Activated gamma-delta T cell treated with anti-CD3 and anti-CD28 coated beads, Interleukin-2, amount 50 U/mL, for 16 hours (primary cell): ENCODE results near the gene BEX2.
"Not testable (repeated sequence)": the region's sequence is repeated elsewhere in the genome, so short reads cannot be mapped to it uniquely, and the experiment has no call there.

Experiments
- DNase-seq: peaks from one replicate; pipeline ENCODE4 v3.0.0-alpha.2; 2020; ENCODE audit warnings: low read depth

BEX2 gene

DNA sequence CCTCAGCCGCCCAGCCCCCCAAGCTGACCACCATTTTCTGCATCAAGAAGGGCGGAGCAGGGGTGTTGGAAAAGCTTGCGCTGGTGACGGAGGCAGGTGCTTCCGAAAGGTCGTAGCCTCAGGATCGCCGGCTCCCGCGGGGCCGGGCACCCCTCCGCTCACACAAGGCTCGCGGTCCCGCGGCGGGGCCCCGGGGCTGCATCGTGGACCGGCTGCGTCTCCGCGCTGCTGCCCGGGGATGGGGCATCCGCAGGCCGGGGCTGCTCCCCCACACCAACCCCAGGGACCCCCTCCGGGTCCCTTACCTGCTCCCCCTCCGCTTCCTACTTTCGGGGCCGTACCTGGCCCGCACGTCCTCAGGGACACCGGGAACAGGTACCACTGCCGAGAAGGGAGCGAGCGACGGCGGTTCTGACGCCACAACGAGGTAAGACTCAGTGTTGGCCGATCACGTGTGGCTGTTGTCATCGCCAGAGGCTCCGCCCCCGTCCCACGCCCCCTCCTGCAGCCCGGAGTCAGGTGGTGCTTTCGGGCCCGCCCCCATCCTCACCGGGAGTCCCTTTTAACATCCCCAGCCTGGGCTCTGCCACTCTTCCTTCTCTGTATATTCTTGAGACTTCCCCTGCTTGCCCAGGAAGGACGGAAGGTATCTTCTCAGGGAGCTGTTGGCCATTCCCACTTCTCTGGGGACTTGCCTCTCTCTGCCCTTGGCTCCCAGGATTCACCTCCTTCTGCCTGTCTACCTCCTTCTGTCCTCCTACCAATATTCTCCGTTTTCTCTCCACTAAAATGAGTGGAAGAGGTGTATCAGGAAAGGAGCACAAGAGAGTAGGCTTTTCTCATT is at the start of gene BEX2:
BEX2 (minus strand) TSS at position 436 of the 844 bp plus-strand sequence. CDS start 1,014 bp downstream, outside the sequence.
- peak; percentile 64 for DNase-seq

GRCh38 chrX:103360092-103360491 is 49.3 kb upstream of the BEX2 start:
- no peak for DNase-seq

DNA sequence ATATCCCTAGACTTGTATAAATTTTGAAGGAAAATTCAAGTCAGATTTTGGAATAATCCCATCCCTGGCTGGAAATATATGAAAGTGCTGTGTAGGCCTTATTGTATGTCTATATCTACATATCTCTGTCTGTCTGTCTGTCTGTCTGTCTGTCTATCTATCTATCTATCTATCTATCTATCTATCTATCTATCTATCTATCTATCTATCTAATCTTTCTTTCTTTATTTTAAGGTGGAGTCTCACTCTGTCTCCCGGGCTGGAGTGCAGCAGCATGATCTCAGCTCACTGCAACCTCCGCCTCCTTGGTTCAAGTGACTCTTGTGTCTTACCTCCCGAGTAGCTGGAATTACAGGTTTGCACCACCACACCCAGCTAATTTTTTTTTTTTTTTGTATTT is 48.8 kb upstream of the BEX2 start:
- not testable (repeated sequence) for DNase-seq

- no peak for DNase-seq
Observed at GRCh38 chrX:103357871-103358270, 47.1 kb upstream of the BEX2 start.

DNA sequence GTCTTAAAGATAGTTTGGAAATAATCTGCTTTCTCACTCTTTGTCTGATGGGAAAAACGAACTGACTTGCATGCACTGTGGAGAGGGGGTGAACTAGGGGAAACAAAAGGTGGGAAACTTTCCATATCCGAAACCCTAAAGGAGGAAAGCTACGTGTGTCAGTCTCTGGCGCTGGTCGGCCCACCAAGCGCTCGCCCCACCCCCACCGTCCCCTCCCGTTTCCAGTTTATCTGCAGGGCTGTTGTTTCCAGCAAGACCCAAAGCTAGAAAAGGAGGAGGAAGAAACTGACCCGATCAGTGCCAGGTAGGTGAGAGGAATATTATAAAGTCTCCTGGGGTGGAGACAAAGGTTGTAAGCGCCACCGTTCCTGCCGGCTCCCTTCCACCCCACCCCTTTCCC is 46.1 kb upstream of the BEX2 start:
- DNase-seq: no peak

DNA sequence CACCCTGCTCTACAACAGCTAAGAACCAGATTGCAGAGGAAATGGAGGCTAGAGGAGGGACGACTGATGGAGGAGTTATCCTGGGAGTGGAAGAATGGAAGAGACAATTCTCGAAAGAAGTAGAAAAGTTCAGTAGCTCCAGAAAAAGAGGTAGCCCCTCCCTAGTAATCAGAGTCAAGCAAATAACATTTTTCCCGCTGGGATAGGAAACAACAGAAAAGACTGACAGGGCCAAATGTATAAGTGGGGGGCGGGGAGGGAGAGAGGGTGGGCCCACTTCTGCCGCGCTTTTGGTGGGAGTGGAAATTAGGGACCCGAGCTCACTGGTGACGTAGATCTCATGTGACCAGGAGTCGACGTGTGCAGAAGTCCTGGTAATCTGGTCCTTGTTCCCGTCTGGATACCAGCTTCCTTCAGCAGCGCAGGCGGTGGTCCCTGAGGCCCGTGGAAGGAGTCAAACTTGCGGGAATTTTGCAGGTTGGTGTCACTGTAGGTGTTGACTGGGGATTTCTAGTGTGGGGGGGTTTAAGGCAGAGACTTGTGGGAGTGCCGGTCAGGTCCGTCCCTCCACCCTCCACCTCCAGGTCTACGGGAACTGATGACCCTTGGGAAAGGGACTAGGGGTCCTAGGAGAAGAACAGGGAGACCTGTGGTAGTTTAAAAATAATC is 45.5 kb upstream of the BEX2 start, which contains the start of gene TCEAL9:
TCEAL9 (plus strand) TSS at position 377 of the 669 bp plus-strand sequence. CDS start 1,179 bp downstream, outside the sequence.
- no peak for DNase-seq

GRCh38 chrX:103347682-103348397 is 37.0 kb upstream of the BEX2 start:
- DNase-seq: no peak

GRCh38 chrX:103344606-103345005 is 33.8 kb upstream of the BEX2 start:
- no peak for DNase-seq

DNA sequence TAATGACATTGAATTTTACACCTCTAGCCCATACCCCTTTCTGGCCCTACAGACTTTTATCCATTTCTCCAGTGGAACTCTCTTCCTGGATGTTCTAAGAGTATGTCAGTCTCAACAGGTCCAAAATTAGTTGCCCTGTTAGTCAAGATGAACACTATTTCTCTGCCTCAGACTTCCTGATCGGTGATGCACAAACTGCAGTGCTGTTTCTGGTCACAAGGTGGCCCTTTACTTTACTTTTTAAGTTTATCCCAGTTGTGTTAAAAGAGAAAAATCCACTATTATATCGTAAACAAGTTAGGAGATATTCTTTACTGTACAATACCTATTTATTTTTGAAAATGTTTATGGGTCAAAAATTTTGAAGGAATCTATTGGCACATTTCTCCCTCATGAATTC is 32.3 kb upstream of the BEX2 start:
- DNase-seq: no peak

GRCh38 chrX:103338663-103339062 is 27.9 kb upstream of the BEX2 start:
- DNase-seq: no peak

DNA sequence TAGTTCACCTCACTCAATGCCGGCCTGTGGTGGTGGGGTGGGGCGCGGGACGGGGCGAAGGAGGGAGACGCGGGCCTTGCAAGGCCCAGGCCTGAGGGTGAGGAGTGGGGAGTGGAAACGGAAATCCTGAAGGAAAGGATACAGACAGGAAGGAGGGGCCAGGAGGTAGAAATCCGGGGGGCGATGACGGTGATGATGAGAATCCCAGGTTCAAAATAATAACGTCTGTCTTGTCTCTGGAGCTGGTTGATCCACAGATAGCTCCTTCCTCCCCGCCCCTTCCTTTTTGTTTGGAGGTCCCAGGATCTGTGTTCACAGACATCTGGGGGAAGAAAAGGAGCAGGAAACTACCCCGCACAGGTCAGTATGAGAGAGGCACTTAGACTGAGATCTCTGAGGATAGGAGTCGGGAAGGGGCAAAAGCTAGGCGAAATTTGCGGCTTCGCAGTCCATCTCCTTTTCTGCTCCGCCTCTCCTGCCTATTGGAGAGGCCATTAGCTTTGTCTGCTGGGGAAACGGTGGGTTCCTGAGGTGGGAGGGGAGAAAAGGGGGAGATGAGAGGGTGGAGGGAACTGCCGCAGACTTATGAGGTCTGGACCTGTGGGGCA is 20.0 kb upstream of the BEX2 start:
- DNase-seq: no peak

GRCh38 chrX:103329991-103330390 is 19.2 kb upstream of the BEX2 start, which contains the start of gene TCEAL7:
TSS of gene TCEAL7 (plus strand) at chrX:103330239. CDS start at chrX:103331404, 1,165 bp downstream.
- no peak for DNase-seq

DNA sequence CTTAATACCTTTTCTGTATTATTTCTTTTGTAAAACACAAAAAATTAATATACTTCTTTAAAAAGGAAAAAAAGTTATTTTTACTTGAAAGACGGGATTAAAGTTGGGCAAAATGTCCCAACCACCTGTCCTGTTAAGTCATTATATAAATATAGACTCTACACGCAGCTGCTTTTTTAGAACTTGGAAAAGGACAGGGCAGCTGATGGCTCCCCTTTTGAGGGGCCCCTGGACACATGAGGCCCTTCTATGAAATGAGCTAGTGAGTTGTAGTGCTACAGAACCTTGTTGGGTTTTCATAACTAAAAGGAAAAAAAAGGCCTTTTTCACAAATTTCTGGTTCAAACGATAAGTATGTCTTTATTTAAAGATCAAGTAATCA is 600 bp upstream of the BEX2 start:
- no peak for DNase-seq

DNA sequence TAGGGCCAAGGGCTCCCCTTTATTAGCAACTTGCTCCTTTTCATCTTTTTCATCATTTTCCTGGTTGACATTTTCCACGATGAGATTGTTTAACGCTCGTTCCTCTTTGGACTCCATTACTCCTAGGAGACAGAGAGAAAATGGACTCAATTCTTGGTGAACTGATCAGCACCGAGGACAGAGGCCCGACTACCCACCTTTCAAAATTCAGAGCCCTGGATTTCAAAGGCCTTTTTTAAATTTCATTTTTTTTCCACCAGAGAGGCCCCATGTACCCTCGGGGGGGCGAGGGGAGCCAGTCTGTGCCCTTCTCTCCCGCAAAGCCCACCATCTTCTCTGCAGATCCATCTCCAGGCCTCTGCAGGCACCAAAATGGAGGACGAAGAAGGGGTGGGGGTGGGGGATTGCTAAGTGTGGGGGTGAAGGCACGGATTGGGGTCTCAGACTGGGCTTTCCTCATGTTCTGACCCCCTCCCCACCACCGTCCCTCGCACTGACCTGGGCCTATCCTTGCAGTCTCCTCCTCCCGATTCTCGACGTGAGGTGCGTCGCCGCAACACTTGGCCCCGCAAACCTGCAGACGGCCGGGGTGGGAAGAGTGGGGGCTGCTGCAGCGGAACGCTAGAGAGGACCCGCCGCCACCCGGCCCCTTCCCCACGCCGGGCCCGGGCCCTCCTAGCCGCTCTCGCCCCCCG is 783 bp downstream of the BEX2 start:
- no peak for DNase-seq

GRCh38 chrX:103305666-103306065 is 5.1 kb downstream of the BEX2 start:
- not testable (repeated sequence) for DNase-seq

GRCh38 chrX:103304705-103305104 is 6.1 kb downstream of the BEX2 start:
- no peak for DNase-seq

- no peak for DNase-seq
Observed at GRCh38 chrX:103293118-103293517, 17.7 kb downstream of the BEX2 start.

DNA sequence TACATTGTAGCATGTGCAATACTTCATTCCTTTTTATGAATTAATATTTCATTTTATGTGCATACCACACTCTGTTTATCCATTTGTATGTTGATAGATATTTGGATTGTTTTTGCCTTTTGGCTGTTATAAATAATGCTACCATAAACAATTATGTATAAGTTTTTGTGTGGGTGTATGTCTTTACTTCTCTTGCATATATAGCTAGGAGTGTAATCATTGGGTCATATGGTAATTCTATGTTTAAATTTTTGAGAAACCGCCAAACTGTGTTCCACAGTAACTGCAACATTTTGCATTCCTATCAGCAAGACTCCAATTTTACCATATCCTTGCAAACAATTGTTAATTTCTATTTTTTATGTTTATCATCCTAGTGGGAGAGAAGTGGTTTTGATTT is 31.2 kb downstream of the BEX2 start:
- no peak for DNase-seq

GRCh38 chrX:103276581-103277002 is 34.2 kb downstream of the BEX2 start, which contains the start of gene TCEAL5:
TSS of gene TCEAL5 (minus strand) at chrX:103276750. CDS start at chrX:103274563, 2,187 bp downstream.
- no peak for DNase-seq

DNA sequence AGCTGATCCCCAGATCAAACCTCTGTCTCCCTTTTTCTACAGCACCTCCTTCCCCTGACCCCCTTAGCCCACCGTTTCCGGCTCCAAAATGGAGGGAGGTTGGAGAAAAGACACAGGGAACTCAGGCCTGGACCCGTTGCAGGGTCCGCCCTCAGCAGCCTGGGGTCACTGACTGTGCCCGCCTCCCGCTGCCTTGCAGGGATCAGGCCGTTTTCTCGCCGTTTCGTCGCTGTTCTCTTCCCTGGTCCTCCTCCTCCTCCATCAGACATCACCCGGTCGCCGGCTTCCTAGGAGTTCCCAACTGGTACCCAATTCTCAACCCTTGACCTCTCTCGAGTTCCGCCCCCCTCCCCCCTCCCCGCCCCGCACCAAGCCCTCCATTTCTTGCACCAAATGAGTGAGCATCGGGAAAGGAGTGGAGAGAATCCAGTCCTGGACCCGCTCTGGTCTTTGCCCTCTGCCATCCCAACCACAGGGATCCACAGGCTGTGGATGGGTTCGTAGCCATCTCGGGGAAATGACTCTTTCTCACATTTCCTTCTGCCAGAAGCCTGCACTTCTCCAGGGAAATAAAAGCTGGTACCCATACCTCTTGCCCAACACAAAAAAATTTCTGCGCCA is 34.7 kb downstream of the BEX2 start:
- DNase-seq: no peak

- no peak for DNase-seq
Observed at GRCh38 chrX:103274284-103274683, 36.5 kb downstream of the BEX2 start.
